ENCODE measurements around the gene DNAH17. TPM values are rescaled to one million over a fixed set of nuclear protein-coding genes. Genes with fewer than 3 reads are reported as not detected.

DNAH17 gene
- total RNA-seq, 1 donor from 2014 or later, result 0.54 TPM

GRCh38 chr17:78431692-78431958, 145.6 kb downstream of the DNAH17 start:
- Mint-ChIP-seq H3K4me3 (ENCODE audit: unreplicated experiment) (no peak overlapping the region), H3K27ac (ENCODE audit: unreplicated experiment) (no peak overlapping the region), H3K4me1 (ENCODE audit: unreplicated experiment) (peaks cover 26% of the 10 kb centered on the region), H3K36me3 (ENCODE audit: unreplicated experiment) (peaks cover 12% of the 10 kb centered on the region), H3K9me3 (ENCODE audit: unreplicated experiment) (no peaks in the 10 kb centered on the region), H3K27me3 (ENCODE audit: unreplicated experiment) (no peaks in the 10 kb centered on the region)
- no peak for DNase-seq (ENCODE audit: extremely low spot score, unreplicated experiment)
- TF ChIP-seq CTCF (IDR thresholded peaks at IDR 0.05), result no peak

DNA sequence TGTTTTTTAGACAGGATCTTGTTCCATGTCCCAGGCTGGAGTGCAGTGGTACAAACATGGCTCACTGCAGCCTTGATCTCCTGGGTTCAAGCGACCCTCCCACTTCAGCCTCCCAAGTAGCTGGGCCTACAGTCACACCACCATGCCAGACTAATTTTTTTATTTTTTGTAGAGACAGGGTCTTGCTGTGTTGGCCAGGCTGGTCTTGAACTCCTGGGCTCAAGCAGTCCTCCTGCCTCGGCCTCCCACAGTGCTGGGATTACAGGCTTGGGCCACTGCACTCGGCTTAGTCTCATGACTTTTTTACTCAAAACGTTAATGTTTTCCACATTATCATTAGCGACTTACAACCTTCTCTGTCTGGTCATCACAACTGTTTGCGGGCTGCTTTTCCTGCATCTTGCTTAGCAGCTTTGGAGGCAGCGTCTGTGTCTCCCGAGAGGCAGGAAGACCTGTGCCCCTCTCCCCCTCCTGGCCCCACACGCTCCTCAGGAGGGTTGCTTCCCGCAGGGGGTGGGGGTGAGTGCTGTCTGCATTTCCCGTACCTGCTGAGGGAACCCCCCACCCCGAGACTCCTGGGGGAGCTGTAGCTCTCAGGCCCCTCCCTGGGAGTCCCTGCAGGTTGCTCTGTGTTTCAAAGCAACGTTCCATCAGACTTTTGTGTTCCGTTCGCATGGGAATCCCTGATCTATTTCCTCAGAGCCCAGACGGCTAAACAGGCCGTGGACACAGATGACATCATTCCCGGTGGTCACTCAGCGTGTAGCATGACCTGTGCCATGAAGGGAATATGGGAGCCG, 146.1 kb downstream of the DNAH17 start:
- TF ChIP-seq CTCF (IDR thresholded peaks at IDR 0.05), result no peak
- Mint-ChIP-seq H3K4me3 (ENCODE audit: unreplicated experiment) (no peak overlapping the region), H3K27ac (ENCODE audit: unreplicated experiment) (no peak overlapping the region), H3K9me3 (ENCODE audit: unreplicated experiment) (no peaks in the 10 kb centered on the region), H3K27me3 (ENCODE audit: unreplicated experiment) (no peaks in the 10 kb centered on the region), H3K36me3 (ENCODE audit: unreplicated experiment) (peaks cover 12% of the 10 kb centered on the region), H3K4me1 (ENCODE audit: unreplicated experiment) (peaks cover 26% of the 10 kb centered on the region)
- no peak for DNase-seq (ENCODE audit: extremely low spot score, unreplicated experiment)

DNA sequence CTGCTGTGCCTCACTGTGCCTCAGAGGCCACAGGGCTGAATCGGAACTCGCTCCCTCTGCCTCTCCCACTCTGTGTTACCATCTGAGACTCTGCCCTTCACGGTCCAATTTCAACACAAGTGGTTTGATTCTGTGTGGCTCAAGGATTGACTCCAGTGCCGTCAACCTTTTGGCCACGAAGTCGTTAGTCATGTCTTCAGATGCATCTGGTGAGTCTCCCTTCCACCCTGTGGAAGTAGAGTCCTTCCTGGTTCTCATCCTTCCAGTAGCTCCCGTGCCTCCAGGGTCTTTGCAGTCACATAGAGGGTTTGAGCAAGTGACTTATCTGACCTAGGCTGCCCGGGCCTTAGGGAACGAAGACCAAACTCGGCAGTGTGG, 147.6 kb downstream of the DNAH17 start:
- Mint-ChIP-seq H3K36me3 (ENCODE audit: unreplicated experiment) (peaks cover 14% of the 10 kb centered on the region), H3K4me1 (ENCODE audit: unreplicated experiment) (peaks cover 26% of the 10 kb centered on the region), H3K9me3 (ENCODE audit: unreplicated experiment) (no peaks in the 10 kb centered on the region), H3K4me3 (ENCODE audit: unreplicated experiment) (no peak overlapping the region), H3K27ac (ENCODE audit: unreplicated experiment) (peak overlapping the region; percentile 12), H3K27me3 (ENCODE audit: unreplicated experiment) (no peaks in the 10 kb centered on the region)
- TF ChIP-seq CTCF (IDR thresholded peaks at IDR 0.05), result no peak
- no peak for DNase-seq (ENCODE audit: extremely low spot score, unreplicated experiment)

DNA sequence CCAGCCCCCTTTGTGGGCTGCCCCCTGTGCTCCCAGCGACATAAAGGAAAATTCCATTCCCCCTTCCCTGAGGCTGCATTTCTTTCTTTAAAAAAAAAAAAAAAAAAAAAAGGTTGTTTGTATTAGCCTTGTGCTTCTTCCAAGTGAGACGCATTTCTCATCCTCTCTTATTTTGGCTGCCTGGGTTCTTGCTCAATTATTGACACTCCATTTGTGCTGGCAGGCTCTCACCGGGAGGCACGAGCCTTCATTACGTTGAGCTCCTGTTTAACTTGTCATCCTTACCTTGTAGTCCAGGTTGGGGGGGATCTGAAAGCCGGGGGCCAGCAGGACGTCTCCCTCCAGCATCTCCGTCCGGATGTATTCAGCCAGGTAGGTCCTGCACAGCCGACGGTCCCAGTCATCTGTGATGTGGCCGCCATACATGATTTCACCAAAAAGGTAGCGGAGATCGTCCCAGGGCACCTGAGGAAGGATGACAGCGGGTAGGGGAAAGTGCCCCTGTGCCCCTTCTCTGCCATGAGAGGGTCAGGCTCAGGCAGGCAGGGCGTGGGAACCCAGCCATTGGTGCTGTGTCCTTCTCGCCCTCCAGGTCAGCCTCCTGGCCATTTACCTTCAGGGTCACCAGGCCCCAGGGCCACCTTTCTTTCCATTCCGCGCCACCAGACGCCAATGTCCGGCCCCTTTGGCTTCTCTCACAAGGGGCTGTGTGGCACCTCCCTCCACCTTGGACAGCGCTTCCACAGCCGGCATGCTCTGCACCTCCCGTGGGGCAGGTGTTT, 148.2 kb downstream of the DNAH17 start:
- H3K4me3 Mint-ChIP-seq (ENCODE audit: unreplicated experiment), result no peak overlapping the region
- peaks cover 14% of the 10 kb centered on the region for H3K36me3 Mint-ChIP-seq (ENCODE audit: unreplicated experiment)
- DNase-seq (ENCODE audit: extremely low spot score, unreplicated experiment), result no peak
- H3K27me3 Mint-ChIP-seq (ENCODE audit: unreplicated experiment), result no peaks in the 10 kb centered on the region
- H3K9me3 Mint-ChIP-seq (ENCODE audit: unreplicated experiment), result no peaks in the 10 kb centered on the region
- H3K4me1 Mint-ChIP-seq (ENCODE audit: unreplicated experiment), result peaks cover 30% of the 10 kb centered on the region
- TF ChIP-seq CTCF (IDR thresholded peaks at IDR 0.05), result no peak
- H3K27ac Mint-ChIP-seq (ENCODE audit: unreplicated experiment), result peak overlapping the region; percentile 56

GRCh38 chr17:78428025-78428575, 149.1 kb downstream of the DNAH17 start:
- DNase-seq (ENCODE audit: extremely low spot score, unreplicated experiment), result no peak
- Mint-ChIP-seq H3K27ac (ENCODE audit: unreplicated experiment) (peak overlapping the region; percentile 56), H3K4me1 (ENCODE audit: unreplicated experiment) (peaks cover 30% of the 10 kb centered on the region), H3K4me3 (ENCODE audit: unreplicated experiment) (no peak overlapping the region), H3K9me3 (ENCODE audit: unreplicated experiment) (no peaks in the 10 kb centered on the region), H3K36me3 (ENCODE audit: unreplicated experiment) (peaks cover 14% of the 10 kb centered on the region), H3K27me3 (ENCODE audit: unreplicated experiment) (no peaks in the 10 kb centered on the region)
- TF ChIP-seq CTCF (IDR thresholded peaks at IDR 0.05), result no peak

Measured in osteocyte (in vitro differentiated cells).